Neuron (in vitro differentiated cells): ENCODE data around the gene METRN.

Experiments used
- H2AFZ ChIP-seq: one replicate; pipeline ENCODE4 v1.6.1; 2013; ENCODE audit warnings: low read depth, mild to moderate bottlenecking, inconsistent platforms, low read length, moderate library complexity
- H3K27me3 ChIP-seq: one replicate; pipeline ENCODE4 v1.6.1; 2013; ENCODE audit warnings: low read length; ENCODE audit not compliant: insufficient read depth
- H3K36me3 ChIP-seq: one replicate; pipeline ENCODE4 v1.6.1; 2013; ENCODE audit warnings: low read length; ENCODE audit not compliant: insufficient read depth
- H3K4me1 ChIP-seq: one replicate; pipeline ENCODE4 v1.6.1; 2013; ENCODE audit warnings: low read length; ENCODE audit not compliant: insufficient read depth
- H3K4me3 ChIP-seq: 2 replicates; pipeline ENCODE4 v1.5.1; 2013; ENCODE audit warnings: mild to moderate bottlenecking, low read length, moderate library complexity
- H3K9me3 ChIP-seq: one replicate; pipeline ENCODE4 v1.6.1; 2013; ENCODE audit warnings: low read length

Gene METRN

GRCh38 chr16:674214-674881, 40.6 kb upstream of the METRN start:
- Histone ChIP-seq H3K36me3 (peaks cover 50% of the 10 kb centered on the region), H3K9me3 (no peaks in the 10 kb centered on the region), H3K4me1 (no peaks in the 10 kb centered on the region), H2AFZ (no peak overlapping the region), H3K4me3 (no peak overlapping the region), H3K27me3 (no peaks in the 10 kb centered on the region)

DNA sequence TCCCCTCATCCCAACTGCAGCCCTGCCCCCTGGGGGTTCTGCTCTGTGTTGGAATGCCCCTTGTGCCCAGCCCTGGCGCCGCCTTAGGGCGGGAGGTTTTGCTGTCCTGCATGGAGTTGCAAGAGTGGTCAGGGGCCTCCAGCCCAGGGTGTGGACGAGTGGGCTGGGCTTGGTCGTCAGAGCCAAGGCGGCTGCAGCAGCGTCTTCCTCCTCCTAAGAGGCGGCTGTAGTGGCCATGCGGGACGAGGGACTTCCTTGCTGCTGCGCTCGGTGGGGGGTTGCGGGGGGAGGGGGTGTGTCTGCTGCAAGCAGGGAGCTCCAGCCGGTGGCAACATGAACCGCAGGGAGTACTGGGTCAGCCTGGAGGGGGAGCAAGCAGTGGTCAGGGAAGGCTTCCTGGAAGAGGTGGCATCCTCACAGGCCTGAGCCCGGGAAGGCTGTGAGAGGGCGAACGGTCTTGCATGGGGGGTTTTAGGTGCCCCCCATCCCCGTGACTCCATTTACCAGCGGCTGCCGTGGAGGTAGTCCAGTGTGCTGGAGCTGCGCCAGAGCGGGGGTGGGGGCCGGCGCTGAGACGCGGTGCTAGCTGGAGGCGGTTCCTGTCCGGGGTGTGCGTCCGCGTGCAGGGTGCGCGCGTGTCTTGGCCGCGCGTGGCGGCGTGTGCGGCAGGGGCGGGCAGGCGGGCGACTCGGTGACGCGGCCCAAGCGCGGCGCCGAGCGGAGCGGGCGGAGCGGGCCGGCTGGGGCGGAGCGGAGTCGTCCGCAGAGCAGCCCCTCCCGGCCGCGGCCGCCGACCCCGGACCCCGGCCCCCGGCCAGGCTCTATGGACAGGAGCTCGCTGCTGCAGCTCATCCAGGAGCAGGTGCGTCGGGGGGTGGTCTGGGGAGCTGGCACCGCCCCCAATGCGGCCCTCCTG, 39.7 kb upstream of the METRN start, which contains the start of gene RHBDL1:
Gene RHBDL1 (plus strand): TSS at position 704 of the 916 bp plus-strand sequence. CDS start 120 bp downstream, at position 824.
- Histone ChIP-seq H2AFZ (no peak within 1 kb of the TSS), H3K4me1 (no peaks in the 10 kb centered on the region), H3K9me3 (no peaks in the 10 kb centered on the region), H3K27me3 (no peaks in the 10 kb centered on the region), H3K36me3 (peaks cover 42% of the 10 kb centered on the region), H3K4me3 (no peak within 1 kb of the TSS)

GRCh38 chr16:675884-676564, 38.9 kb upstream of the METRN start:
- H3K36me3 ChIP-seq, result peaks cover 34% of the 10 kb centered on the region
- H3K9me3 ChIP-seq, result no peaks in the 10 kb centered on the region
- H3K4me1 ChIP-seq, result peaks cover 3% of the 10 kb centered on the region
- H2AFZ ChIP-seq, result no peak overlapping the region
- H3K27me3 ChIP-seq, result no peaks in the 10 kb centered on the region
- no peak overlapping the region for H3K4me3 ChIP-seq

GRCh38 chr16:676565-676902, 38.4 kb upstream of the METRN start:
- Histone ChIP-seq H3K4me3 (no peak overlapping the region), H3K4me1 (peaks cover 8% of the 10 kb centered on the region), H3K9me3 (no peaks in the 10 kb centered on the region), H3K36me3 (peaks cover 32% of the 10 kb centered on the region), H3K27me3 (no peaks in the 10 kb centered on the region), H2AFZ (no peak overlapping the region)

DNA sequence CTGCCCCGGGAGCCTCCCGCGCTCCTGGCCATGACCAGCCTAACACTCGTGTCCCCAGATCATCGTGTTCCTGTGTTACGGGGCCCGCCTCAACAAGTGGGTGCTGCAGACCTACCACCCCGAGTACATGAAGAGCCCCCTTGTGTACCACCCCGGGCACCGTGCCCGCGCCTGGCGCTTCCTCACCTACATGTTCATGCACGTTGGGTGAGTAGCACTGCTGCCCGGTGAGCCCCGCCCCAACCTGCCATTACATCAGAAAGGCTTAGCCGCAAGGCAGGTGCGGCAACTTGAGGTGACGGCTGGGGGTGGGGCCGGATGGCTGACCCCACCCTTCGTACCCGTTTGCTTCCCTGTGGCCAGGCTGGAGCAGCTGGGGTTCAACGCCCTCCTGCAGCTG, 38.0 kb upstream of the METRN start:
- Histone ChIP-seq H3K4me1 (peaks cover 12% of the 10 kb centered on the region), H3K36me3 (peaks cover 33% of the 10 kb centered on the region), H3K4me3 (no peak overlapping the region), H2AFZ (no peak overlapping the region), H3K9me3 (no peaks in the 10 kb centered on the region), H3K27me3 (no peaks in the 10 kb centered on the region)

DNA sequence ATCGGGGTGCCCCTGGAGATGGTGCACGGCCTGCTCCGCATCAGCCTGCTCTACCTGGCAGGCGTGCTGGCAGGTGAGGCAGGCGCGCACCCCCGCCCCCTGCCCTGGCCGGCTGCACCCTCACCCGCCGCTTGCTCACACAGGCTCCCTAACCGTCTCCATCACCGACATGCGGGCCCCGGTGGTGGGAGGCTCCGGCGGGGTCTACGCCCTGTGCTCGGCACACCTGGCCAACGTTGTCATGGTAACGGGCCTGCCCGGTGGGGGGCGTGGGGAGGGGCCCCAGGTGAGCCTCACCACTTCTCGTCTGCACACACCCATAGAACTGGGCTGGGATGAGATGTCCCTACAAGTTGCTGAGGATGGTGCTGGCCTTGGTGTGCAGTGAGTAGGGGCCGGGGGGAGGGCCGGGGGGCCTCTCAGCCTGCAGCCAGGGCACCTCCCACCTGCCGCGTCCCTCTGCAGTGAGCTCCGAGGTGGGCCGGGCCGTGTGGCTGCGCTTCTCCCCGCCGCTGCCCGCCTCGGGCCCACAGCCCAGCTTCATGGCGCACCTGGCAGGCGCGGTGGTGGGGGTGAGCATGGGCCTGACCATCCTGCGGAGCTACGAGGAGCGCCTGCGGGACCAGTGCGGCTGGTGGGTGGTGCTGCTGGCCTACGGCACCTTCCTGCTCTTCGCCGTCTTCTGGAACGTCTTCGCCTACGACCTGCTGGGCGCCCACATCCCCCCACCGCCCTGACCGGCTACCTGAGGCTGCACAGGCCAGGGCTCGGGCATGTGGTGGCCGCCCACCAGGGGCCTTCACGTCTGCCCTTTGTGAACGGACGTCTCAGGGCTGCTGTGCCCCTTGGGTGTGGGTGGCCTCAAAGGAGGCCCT, 37.4 kb upstream of the METRN start:
- peaks cover 33% of the 10 kb centered on the region for H3K36me3 ChIP-seq
- no peak overlapping the region for H2AFZ ChIP-seq
- H3K9me3 ChIP-seq, result no peaks in the 10 kb centered on the region
- H3K27me3 ChIP-seq, result no peaks in the 10 kb centered on the region
- no peak overlapping the region for H3K4me3 ChIP-seq
- peaks cover 14% of the 10 kb centered on the region for H3K4me1 ChIP-seq

- no peak overlapping the region for H2AFZ ChIP-seq
- H3K27me3 ChIP-seq, result no peaks in the 10 kb centered on the region
- no peaks in the 10 kb centered on the region for H3K9me3 ChIP-seq
- H3K4me3 ChIP-seq, result no peak overlapping the region
- H3K4me1 ChIP-seq, result peaks cover 15% of the 10 kb centered on the region
- H3K36me3 ChIP-seq, result peaks cover 33% of the 10 kb centered on the region
Observed at GRCh38 chr16:678209-678857, 36.6 kb upstream of the METRN start.

GRCh38 chr16:678858-679813, 35.8 kb upstream of the METRN start:
- Histone ChIP-seq H3K27me3 (no peaks in the 10 kb centered on the region), H3K4me1 (peaks cover 16% of the 10 kb centered on the region), H3K36me3 (peaks cover 30% of the 10 kb centered on the region), H2AFZ (no peak overlapping the region), H3K4me3 (peak overlapping the region; percentile 26), H3K9me3 (no peaks in the 10 kb centered on the region)

- Histone ChIP-seq H3K9me3 (no peaks in the 10 kb centered on the region), H3K4me1 (peaks cover 16% of the 10 kb centered on the region), H3K36me3 (peaks cover 27% of the 10 kb centered on the region), H2AFZ (peak within 1 kb of the TSS; percentile 44), H3K4me3 (peak within 1 kb of the TSS; percentile 87), H3K27me3 (no peaks in the 10 kb centered on the region)
Observed at GRCh38 chr16:679814-680624, 34.9 kb upstream of the METRN start, which contains the start of gene STUB1. TSS of gene STUB1 (plus strand) at chr16:680410. CDS start at chr16:680526, 116 bp downstream.

DNA sequence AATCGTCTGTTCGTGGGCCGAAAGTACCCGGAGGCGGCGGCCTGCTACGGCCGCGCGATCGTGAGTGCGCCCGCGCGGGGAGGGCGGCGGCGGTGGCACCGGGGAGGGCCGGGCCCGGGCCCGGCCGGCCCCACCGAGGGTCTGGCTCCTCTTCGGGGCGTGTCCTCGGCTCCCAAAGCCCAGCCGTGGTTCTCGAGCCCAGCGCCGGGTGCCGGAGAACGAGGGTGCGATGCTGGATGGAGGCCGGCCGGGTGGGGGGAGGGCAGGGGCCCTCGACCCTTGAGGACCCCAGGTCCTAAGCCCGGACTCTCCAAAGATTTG, 34.3 kb upstream of the METRN start:
- Histone ChIP-seq H3K36me3 (peaks cover 32% of the 10 kb centered on the region), H3K9me3 (no peaks in the 10 kb centered on the region), H3K4me1 (peaks cover 16% of the 10 kb centered on the region), H3K4me3 (peak overlapping the region; percentile 87), H3K27me3 (no peaks in the 10 kb centered on the region), H2AFZ (no peak overlapping the region)
